Measurements from ENCODE around the gene MFSD11. TPM values are rescaled to one million over a fixed set of nuclear protein-coding genes. Genes with fewer than 3 reads are reported as not detected.
A peak's percentile ranks its signal among the peaks of the same experiment; 100 is the strongest.

MFSD11 gene
- total and polyA plus RNA-seq, 4 donors = 12.0 to 57.5 (median 25.0) TPM

DNA sequence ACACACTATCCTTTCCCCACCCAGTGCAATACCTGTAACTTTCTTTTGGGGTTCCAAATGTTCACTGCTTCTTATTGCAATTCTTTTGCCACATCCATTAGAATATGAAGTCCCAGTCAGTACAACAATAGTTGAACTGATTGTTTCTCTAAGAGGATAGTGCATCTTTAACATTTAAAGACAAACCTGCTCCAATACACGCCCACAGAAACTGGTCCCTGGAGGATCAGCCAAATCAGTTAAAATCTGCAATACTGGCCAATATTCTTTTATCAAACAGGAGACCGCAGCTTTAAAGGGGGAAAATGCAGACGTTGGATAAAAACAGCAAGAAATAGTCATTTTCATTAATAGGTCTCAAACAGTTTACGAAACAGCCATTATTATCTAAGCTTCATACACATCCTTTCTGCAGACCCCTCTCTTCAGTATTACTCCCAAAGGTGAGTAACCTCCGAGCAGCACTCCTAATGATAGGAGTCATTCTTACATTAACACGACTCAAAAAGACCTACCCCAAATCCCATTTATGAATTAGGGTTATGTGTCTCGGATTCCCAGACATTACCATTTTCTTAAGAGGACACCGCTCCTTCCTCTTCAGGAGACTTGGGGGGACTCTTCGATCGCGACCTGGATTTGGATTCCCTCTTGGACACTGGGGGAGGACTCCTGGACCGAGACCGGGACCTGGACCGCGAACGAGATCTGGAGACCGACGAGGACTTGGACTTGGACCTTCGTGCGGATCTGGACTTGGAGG lies 2.2 kb upstream of the MFSD11 start:
- ATAC-seq (ENCODE audit: insufficient read depth, low FRiP score) = no peak
- WGBS, 2 donors = 1% methylated on average over 20 of the region's 20 CpGs
- TF ChIP-seq, protein P1, sequence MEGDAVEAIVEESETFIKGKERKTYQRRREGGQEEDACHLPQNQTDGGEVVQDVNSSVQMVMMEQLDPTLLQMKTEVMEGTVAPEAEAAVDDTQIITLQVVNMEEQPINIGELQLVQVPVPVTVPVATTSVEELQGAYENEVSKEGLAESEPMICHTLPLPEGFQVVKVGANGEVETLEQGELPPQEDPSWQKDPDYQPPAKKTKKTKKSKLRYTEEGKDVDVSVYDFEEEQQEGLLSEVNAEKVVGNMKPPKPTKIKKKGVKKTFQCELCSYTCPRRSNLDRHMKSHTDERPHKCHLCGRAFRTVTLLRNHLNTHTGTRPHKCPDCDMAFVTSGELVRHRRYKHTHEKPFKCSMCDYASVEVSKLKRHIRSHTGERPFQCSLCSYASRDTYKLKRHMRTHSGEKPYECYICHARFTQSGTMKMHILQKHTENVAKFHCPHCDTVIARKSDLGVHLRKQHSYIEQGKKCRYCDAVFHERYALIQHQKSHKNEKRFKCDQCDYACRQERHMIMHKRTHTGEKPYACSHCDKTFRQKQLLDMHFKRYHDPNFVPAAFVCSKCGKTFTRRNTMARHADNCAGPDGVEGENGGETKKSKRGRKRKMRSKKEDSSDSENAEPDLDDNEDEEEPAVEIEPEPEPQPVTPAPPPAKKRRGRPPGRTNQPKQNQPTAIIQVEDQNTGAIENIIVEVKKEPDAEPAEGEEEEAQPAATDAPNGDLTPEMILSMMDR (IDR thresholded peaks at IDR 0.05; ENCODE audit: control extremely low read depth, extremely low read depth) = no peak
- Histone ChIP-seq H3K9me3 (ENCODE audit: control insufficient read depth in 4 of 4, insufficient read depth in 3 of 4, low read length in 3 of 4) (no peaks in the 10 kb centered on the region), H3K4me1 (ENCODE audit: control insufficient read depth in 5 of 5, insufficient read depth in 5 of 5, low read length in 5 of 5) (peaks cover 0 to 50% (median 12%) of the 10 kb centered on the region in 5 donors), H3K9ac (ENCODE audit: insufficient read depth in 1 of 2, low read length in 2 of 2) (peak overlapping the region; percentile 58 to 93), H3K27ac (ENCODE audit: low read depth in 1 of 2, low read length in 1 of 2) (peak overlapping the region; percentile 99 to 100), H3K27me3 (ENCODE audit: control insufficient read depth in 3 of 3, insufficient read depth in 3 of 3, low read length in 2 of 3) (no peaks in the 10 kb centered on the region), H3K4me3 (peak overlapping the region; percentile 100), H3K36me3 (ENCODE audit: control insufficient read depth in 4 of 4, insufficient read depth in 4 of 4, low read length in 4 of 4) (peaks cover 6 to 40% (median 28%) of the 10 kb centered on the region in 4 donors)
- no peak for DNase-seq

- H3K9me3 ChIP-seq (ENCODE audit: control insufficient read depth in 4 of 4, insufficient read depth in 3 of 4, low read length in 3 of 4) = no peaks in the 10 kb centered on the region
- DNase-seq (peak; percentile 75 to 84 (median 83)), ATAC-seq (ENCODE audit: insufficient read depth, low FRiP score) (peak; percentile 41)
- 0 to 1% methylated on average over 89 to 117 of the region's 117 CpGs for WGBS, 2 donors
- peak overlapping the region; percentile 91 to 97 for H3K9ac ChIP-seq (ENCODE audit: insufficient read depth in 1 of 2, low read length in 2 of 2)
- H3K36me3 ChIP-seq (ENCODE audit: control insufficient read depth in 4 of 4, insufficient read depth in 4 of 4, low read length in 4 of 4) = peaks cover 2 to 40% (median 24%) of the 10 kb centered on the region in 4 donors
- H3K27me3 ChIP-seq (ENCODE audit: control insufficient read depth in 3 of 3, insufficient read depth in 3 of 3, low read length in 2 of 3) = no peaks in the 10 kb centered on the region
- H3K27ac ChIP-seq (ENCODE audit: low read depth in 1 of 2, low read length in 1 of 2) = peak overlapping the region; percentile 99 to 100
- H3K4me3 ChIP-seq = peak overlapping the region; percentile 100
- TF ChIP-seq, protein P1 (IDR thresholded peaks at IDR 0.05; ENCODE audit: control extremely low read depth, extremely low read depth) = peak; percentile 1
- H3K4me1 ChIP-seq (ENCODE audit: control insufficient read depth in 5 of 5, insufficient read depth in 5 of 5, low read length in 5 of 5) = peaks cover 0 to 52% (median 12%) of the 10 kb centered on the region in 5 donors
These were observed 1.4 kb upstream of the MFSD11 start for GRCh38 chr17:76736349-76737081.

DNA sequence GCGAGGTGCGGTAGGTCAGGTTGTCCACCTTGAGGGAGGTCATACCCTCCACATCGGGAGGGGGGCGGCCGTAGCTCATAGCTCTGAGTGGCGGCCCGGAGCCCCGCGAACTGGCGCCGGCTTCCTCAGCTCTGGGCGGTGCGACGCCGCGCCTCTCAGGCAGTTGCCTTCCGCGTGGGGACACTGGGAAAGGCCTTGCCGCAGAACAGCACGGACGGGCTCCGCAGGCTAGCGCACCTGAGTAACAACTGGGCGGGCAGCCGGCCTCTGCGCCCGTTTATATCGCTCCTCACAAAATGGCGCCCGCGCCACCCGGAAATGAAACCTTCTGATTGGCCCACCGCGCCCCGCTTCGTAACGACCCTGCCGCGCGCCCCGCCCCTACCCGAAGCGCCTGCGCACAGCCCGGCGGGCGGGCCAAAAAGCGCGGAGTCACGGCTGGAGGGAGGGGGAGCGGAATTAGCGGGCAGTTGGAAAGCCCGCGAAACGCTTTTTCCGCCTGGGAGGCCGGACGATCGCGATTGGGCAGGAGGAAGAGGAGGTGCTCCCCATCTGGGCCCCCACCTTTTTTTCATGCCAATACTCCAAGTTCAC lies 740 bp upstream of the MFSD11 start, which contains the start of gene SRSF2:
Gene SRSF2 (minus strand): TSS at position 250 of the 594 bp plus-strand sequence. CDS start 171 bp downstream, at position 79.
- DNase-seq = peak; percentile 100
- no peaks in the 10 kb centered on the region for H3K27me3 ChIP-seq (ENCODE audit: control insufficient read depth in 3 of 3, insufficient read depth in 3 of 3, low read length in 2 of 3)
- peak within 1 kb of the TSS; percentile 100 for H3K27ac ChIP-seq (ENCODE audit: low read depth in 1 of 2, low read length in 1 of 2)
- peak; percentile 87 for ATAC-seq (ENCODE audit: insufficient read depth, low FRiP score)
- H3K36me3 ChIP-seq (ENCODE audit: control insufficient read depth in 4 of 4, insufficient read depth in 4 of 4, low read length in 4 of 4) = peaks cover 7 to 43% (median 25%) of the 10 kb centered on the region in 4 donors
- peak within 1 kb of the TSS; percentile 100 for H3K4me3 ChIP-seq
- peaks cover 0 to 52% (median 13%) of the 10 kb centered on the region in 5 donors for H3K4me1 ChIP-seq (ENCODE audit: control insufficient read depth in 5 of 5, insufficient read depth in 5 of 5, low read length in 5 of 5)
- no peaks in the 10 kb centered on the region for H3K9me3 ChIP-seq (ENCODE audit: control insufficient read depth in 4 of 4, insufficient read depth in 3 of 4, low read length in 3 of 4)
- 0% methylated on average over 54 to 60 of the region's 60 CpGs for WGBS, 2 donors
- TF ChIP-seq, protein P1 (IDR thresholded peaks at IDR 0.05; ENCODE audit: control extremely low read depth, extremely low read depth) = no peak
- peak within 1 kb of the TSS; percentile 91 to 97 for H3K9ac ChIP-seq (ENCODE audit: insufficient read depth in 1 of 2, low read length in 2 of 2)

Data from lung (tissue), 12 donors.